ENCODE results near the gene LARP4. TPM values are rescaled to one million over a fixed set of nuclear protein-coding genes. Genes with fewer than 3 reads are reported as not detected.

LARP4 gene
- total RNA-seq, 1 donor from 2014 or later, result 58.0 TPM

DNA sequence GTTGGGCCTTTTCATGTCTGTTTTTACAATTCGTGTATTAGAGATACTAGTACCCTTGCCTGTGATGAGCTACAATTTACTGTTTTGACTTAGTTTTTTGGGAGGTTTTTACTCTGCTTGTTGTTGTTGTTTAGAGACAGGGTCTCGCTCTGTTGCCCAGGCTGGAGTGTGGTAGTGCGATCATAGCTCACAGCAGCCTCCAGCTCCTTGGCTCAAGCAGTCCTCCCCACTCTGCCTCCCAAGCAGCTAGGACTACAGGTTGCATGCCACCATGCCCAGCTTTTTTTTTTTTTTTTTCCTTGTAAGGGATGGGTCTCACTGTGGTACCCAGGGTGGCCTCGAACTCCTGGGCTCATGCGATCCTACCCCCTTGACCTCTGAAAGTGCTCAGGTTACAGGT is 52.1 kb downstream of the LARP4 start:
- Mint-ChIP-seq H3K4me3 (no peak overlapping the region), H3K36me3 (ENCODE audit: low read depth) (peaks cover 10% of the 10 kb centered on the region), H3K9me3 (no peaks in the 10 kb centered on the region), H3K27me3 (ENCODE audit: low read depth) (no peaks in the 10 kb centered on the region), H3K4me1 (no peaks in the 10 kb centered on the region), H3K27ac (ENCODE audit: unreplicated experiment) (no peak overlapping the region)
- TF ChIP-seq, protein P1, sequence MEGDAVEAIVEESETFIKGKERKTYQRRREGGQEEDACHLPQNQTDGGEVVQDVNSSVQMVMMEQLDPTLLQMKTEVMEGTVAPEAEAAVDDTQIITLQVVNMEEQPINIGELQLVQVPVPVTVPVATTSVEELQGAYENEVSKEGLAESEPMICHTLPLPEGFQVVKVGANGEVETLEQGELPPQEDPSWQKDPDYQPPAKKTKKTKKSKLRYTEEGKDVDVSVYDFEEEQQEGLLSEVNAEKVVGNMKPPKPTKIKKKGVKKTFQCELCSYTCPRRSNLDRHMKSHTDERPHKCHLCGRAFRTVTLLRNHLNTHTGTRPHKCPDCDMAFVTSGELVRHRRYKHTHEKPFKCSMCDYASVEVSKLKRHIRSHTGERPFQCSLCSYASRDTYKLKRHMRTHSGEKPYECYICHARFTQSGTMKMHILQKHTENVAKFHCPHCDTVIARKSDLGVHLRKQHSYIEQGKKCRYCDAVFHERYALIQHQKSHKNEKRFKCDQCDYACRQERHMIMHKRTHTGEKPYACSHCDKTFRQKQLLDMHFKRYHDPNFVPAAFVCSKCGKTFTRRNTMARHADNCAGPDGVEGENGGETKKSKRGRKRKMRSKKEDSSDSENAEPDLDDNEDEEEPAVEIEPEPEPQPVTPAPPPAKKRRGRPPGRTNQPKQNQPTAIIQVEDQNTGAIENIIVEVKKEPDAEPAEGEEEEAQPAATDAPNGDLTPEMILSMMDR (conservative IDR thresholded peaks at IDR 0.05), result no peak
- DNase-seq (ENCODE audit: low read depth, low spot score), result no peak

DNA sequence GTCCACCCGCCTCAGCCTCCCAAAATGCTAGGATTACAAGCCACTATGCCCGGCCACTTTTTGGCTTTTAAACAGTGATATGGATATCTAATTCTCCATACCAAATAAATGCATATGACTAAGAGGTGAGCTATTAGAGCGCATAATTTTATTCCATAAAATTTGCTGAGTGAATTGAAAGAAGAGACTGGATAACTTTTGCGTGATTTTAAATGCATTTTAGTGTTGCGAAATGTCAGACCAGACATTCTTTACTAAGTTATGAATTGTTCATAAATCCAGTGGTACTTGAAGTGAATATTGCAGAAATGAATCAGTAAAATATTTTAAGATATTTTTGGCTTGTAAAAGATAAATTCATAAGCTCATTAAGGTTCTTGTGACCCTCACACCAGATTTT is 53.2 kb downstream of the LARP4 start:
- Mint-ChIP-seq H3K27ac (ENCODE audit: unreplicated experiment) (no peak overlapping the region), H3K27me3 (ENCODE audit: low read depth) (no peaks in the 10 kb centered on the region), H3K9me3 (no peaks in the 10 kb centered on the region), H3K36me3 (ENCODE audit: low read depth) (peaks cover 10% of the 10 kb centered on the region), H3K4me3 (no peak overlapping the region), H3K4me1 (no peaks in the 10 kb centered on the region)
- no peak for DNase-seq (ENCODE audit: low read depth, low spot score)
- TF ChIP-seq, protein P1 (conservative IDR thresholded peaks at IDR 0.05), result no peak

DNA sequence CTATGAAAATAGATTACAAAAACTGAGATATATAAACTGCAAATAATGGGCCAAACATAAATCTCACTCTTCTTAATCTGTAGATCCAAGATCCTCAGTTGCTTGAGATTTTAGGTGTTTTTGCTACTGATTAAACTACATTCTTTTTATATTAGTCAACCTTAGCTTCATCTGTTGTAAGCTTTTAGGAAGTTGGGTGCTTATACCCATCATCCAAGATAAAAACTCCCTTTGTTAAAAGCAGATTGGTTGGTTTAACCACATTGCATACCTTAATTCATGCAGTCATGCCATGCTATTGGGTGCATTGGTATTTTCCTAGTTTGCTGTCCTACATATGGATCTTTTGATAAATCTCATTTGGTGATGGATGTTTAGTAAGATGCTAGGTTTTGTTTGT is 57.9 kb downstream of the LARP4 start:
- DNase-seq (ENCODE audit: low read depth, low spot score), result no peak
- Mint-ChIP-seq H3K27ac (ENCODE audit: unreplicated experiment) (no peak overlapping the region), H3K4me3 (no peak overlapping the region), H3K36me3 (ENCODE audit: low read depth) (peaks cover 24% of the 10 kb centered on the region), H3K4me1 (no peaks in the 10 kb centered on the region), H3K9me3 (no peaks in the 10 kb centered on the region), H3K27me3 (ENCODE audit: low read depth) (no peaks in the 10 kb centered on the region)
- TF ChIP-seq, protein P1 (conservative IDR thresholded peaks at IDR 0.05), result no peak

DNA sequence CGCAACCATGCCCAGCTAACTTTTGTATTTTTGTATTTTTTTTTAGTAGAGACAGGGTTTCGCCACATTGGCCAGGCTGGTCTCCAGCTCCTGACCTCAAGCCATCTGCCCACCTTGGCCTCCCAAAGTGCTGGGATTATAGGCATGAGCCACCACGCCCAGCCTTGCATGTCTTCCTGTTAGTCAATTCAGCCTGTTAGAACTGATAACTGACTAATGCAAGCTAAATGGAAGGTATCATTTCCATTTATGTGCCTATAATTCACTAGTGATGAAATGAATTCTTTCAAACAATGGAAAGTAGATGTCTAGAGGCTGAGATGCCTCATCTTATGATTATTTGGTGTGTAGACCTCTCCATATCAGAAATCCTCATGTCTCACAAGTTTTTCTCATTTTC is 66.8 kb downstream of the LARP4 start:
- no peaks in the 10 kb centered on the region for H3K4me1 Mint-ChIP-seq
- no peak overlapping the region for H3K27ac Mint-ChIP-seq (ENCODE audit: unreplicated experiment)
- peaks cover 5% of the 10 kb centered on the region for H3K9me3 Mint-ChIP-seq
- H3K36me3 Mint-ChIP-seq (ENCODE audit: low read depth), result peaks cover 54% of the 10 kb centered on the region
- H3K4me3 Mint-ChIP-seq, result no peak overlapping the region
- TF ChIP-seq, protein P1 (conservative IDR thresholded peaks at IDR 0.05), result no peak
- DNase-seq (ENCODE audit: low read depth, low spot score), result no peak
- no peaks in the 10 kb centered on the region for H3K27me3 Mint-ChIP-seq (ENCODE audit: low read depth)

DNA sequence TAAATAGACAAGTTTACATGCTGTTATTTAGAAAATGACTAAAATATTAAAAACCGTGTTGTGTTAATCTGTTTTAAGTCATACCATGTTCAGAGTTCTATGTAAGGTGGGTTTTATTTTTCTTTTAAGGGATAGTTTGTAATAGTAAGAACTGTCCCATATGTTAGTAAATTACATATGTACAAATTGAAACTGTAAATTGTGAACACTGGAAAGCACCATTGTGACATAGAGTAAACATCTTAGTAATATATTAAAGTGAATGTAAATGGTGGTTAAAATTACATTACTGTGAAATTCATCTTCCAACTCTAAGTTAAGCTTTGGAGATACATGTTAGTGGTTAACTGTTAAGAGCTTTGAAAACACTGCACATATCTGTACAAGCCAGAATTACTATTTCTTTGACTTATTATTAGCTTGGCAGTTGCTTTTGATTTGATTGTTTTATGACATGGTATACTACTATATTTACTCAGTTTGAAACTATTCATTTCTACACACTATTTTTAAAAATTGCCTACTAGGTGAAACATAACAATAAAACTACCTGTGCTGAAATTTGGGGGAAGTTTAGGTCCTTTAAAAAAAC is 76.7 kb downstream of the LARP4 start:
- peaks cover 22% of the 10 kb centered on the region for H3K36me3 Mint-ChIP-seq (ENCODE audit: low read depth)
- TF ChIP-seq, protein P1 (conservative IDR thresholded peaks at IDR 0.05), result no peak
- no peaks in the 10 kb centered on the region for H3K27me3 Mint-ChIP-seq (ENCODE audit: low read depth)
- H3K4me3 Mint-ChIP-seq, result no peak overlapping the region
- no peak for DNase-seq (ENCODE audit: low read depth, low spot score)
- H3K9me3 Mint-ChIP-seq, result no peaks in the 10 kb centered on the region
- no peak overlapping the region for H3K27ac Mint-ChIP-seq (ENCODE audit: unreplicated experiment)
- H3K4me1 Mint-ChIP-seq, result no peaks in the 10 kb centered on the region

All from neural crest cell (in vitro differentiated cells).